IMR-90 (cell line): Measurements from ENCODE around the gene NTSR2. TPM values are rescaled to one million over a fixed set of nuclear protein-coding genes. Genes with fewer than 3 reads are reported as not detected.

ENCODE experiments used
- ATAC-seq: fragments of 200-7000 bp; cut with Tn5 transposase; 2 replicates; pipeline ENCODE4 v1.9.1; 2020; ENCODE audit warnings: low read depth, mild to moderate bottlenecking, moderate library complexity
- BruUV-seq: library from RNA; stranded (reverse); fragments of 400-500 nt; replicated peaks from 2 replicates; lab custom pipeline; 2021; lab: Mats Ljungman, UMichigan
- CTCF ChIA-PET: fragments of 300-600 bp; formaldehyde crosslinking; extraction: SDS; loops from one replicate; lab custom pipeline; 2021; ENCODE audit warnings: antibody characterized with exemption; lab: Yijun Ruan, JAX
- POLR2A ChIA-PET: fragments of 300-600 bp; sonication (Branson Sonifier 250); formaldehyde crosslinking; loops from one replicate; lab custom pipeline; 2022; ENCODE audit warnings: antibody characterized with exemption; ENCODE audit not compliant: unreplicated experiment; lab: Charles Lee
- DNase-seq: peaks from one replicate; pipeline ENCODE4 v3.0.0; 2013
- H2AFZ ChIP-seq: replicated peaks from 2 replicates; pipeline ENCODE3; 2013; ENCODE audit warnings: low read length, mild to moderate bottlenecking; ENCODE audit not compliant: poor library complexity
- H2AK5ac ChIP-seq: 2 replicates; pipeline ENCODE4 v1.6.1; 2013; ENCODE audit warnings: low read depth, low read length, inconsistent platforms
- H2AK9ac ChIP-seq: replicated peaks from 2 replicates; pipeline ENCODE3; 2013; ENCODE audit warnings: mild to moderate bottlenecking, low read depth, low read length, moderate library complexity; ENCODE audit not compliant: poor library complexity
- H2BK120ac ChIP-seq: 2 replicates; pipeline ENCODE4 v1.6.1; 2013; ENCODE audit warnings: low read depth, low read length, inconsistent platforms
- H2BK15ac ChIP-seq: 3 replicates; pipeline ENCODE4 v1.6.1; 2013; ENCODE audit warnings: low read depth, low read length, inconsistent platforms
- H2BK20ac ChIP-seq: 2 replicates; pipeline ENCODE4 v1.6.1; 2013; ENCODE audit warnings: low read depth, mild to moderate bottlenecking, inconsistent platforms, low read length, moderate library complexity
- H2BK5ac ChIP-seq: 2 replicates; pipeline ENCODE4 v1.6.1; 2013; ENCODE audit warnings: mild to moderate bottlenecking, low read depth, low read length, inconsistent platforms; ENCODE audit not compliant: poor library complexity, severe bottlenecking
- H3K14ac ChIP-seq: replicated peaks from 2 replicates; pipeline ENCODE4 v1.6.1; 2013; ENCODE audit warnings: low read depth, low read length, inconsistent platforms
- H3K18ac ChIP-seq: 2 replicates; pipeline ENCODE4 v1.6.1; 2013; ENCODE audit warnings: low read depth, low read length, control low read depth
- H3K23ac ChIP-seq: 2 replicates; pipeline ENCODE4 v1.6.1; 2013; ENCODE audit warnings: low read depth, low read length, inconsistent platforms
- H3K27ac ChIP-seq: 2 replicates; pipeline ENCODE4 v1.5.1; 2013; ENCODE audit warnings: mild to moderate bottlenecking, control low read depth, low read length; ENCODE audit not compliant: insufficient read depth
- H3K27me3 ChIP-seq: 2 replicates; pipeline ENCODE4 v1.6.1; 2013; ENCODE audit warnings: low read length; ENCODE audit not compliant: control insufficient read depth, insufficient read depth
- H3K36me3 ChIP-seq: 2 replicates; pipeline ENCODE4 v1.6.1; 2013; ENCODE audit warnings: low read length, mixed read lengths; ENCODE audit not compliant: control insufficient read depth, insufficient read depth
- H3K4ac ChIP-seq: 2 replicates; pipeline ENCODE4 v1.6.1; 2013; ENCODE audit warnings: low read depth, low read length, inconsistent platforms
- H3K4me1 ChIP-seq: 2 replicates; pipeline ENCODE4 v1.6.1; 2013; ENCODE audit warnings: low read length, mixed read lengths; ENCODE audit not compliant: control insufficient read depth, insufficient read depth
- H3K4me2 ChIP-seq: 2 replicates; pipeline ENCODE4 v1.6.1; 2013; ENCODE audit warnings: low read depth, mild to moderate bottlenecking, control low read depth, low read length, moderate library complexity
- H3K4me3 ChIP-seq: 2 replicates; pipeline ENCODE4 v1.5.1; 2013; ENCODE audit warnings: low read depth, mild to moderate bottlenecking, control low read depth, low read length, moderate library complexity; ENCODE audit not compliant: insufficient read depth
- H3K56ac ChIP-seq: 2 replicates; pipeline ENCODE4 v1.6.1; 2013; ENCODE audit warnings: low read length, inconsistent platforms; ENCODE audit not compliant: insufficient read depth; ENCODE audit errors: extremely low read depth
- H3K79me1 ChIP-seq, 2 experiments: 2 replicates each; pipeline ENCODE4 v1.6.1; 2013; ENCODE audit warnings: low read length in 2 of 2, inconsistent platforms in 1 of 2, low read depth in 1 of 2
- H3K9ac ChIP-seq: 2 replicates; pipeline ENCODE4 v1.6.1; 2013; ENCODE audit warnings: low read depth, low read length, control low read depth
- H3K9me1 ChIP-seq: 2 replicates; pipeline ENCODE4 v1.6.1; 2013; ENCODE audit warnings: low read length, inconsistent platforms; ENCODE audit not compliant: insufficient read depth
- H3K9me3 ChIP-seq: 2 replicates; pipeline ENCODE4 v1.6.1; 2013; ENCODE audit warnings: low read length; ENCODE audit not compliant: control insufficient read depth, insufficient read depth
- H4K20me1 ChIP-seq: 2 replicates; pipeline ENCODE4 v1.6.1; 2013; ENCODE audit warnings: low read length, inconsistent platforms; ENCODE audit not compliant: insufficient read depth
- H4K5ac ChIP-seq: 2 replicates; pipeline ENCODE4 v1.6.1; 2013; ENCODE audit warnings: mild to moderate bottlenecking, low read depth, low read length, control low read depth
- H4K8ac ChIP-seq, 2 experiments: 2 replicates each; pipeline ENCODE4 v1.6.1; 2013; ENCODE audit warnings: low read depth in 2 of 2, low read length in 2 of 2, control low read depth in 1 of 2, inconsistent platforms in 1 of 2
- H4K91ac ChIP-seq: 2 replicates; pipeline ENCODE4 v1.6.1; 2013; ENCODE audit warnings: low read depth, low read length, inconsistent platforms; ENCODE audit not compliant: insufficient read depth
- BHLHE40 ChIP-seq: fragments of 150-350 bp; IDR thresholded peaks from 2 replicates; pipeline ENCODE4 v1.6.1; 2016; ENCODE audit warnings: mild to moderate bottlenecking, low read depth, low read length
- CEBPB ChIP-seq: IDR thresholded peaks from 2 replicates; pipeline ENCODE4 v1.6.1; 2012; ENCODE audit warnings: low read depth, low read length, improper control_type of control experiment
- CHD1 ChIP-seq: IDR thresholded peaks from 2 replicates; pipeline ENCODE4 v1.6.1; 2012; ENCODE audit warnings: low read depth, low read length, improper control_type of control experiment
- ELK1 ChIP-seq: fragments of 150-350 bp; IDR thresholded peaks from 2 replicates; pipeline ENCODE4 v1.6.1; 2016; ENCODE audit warnings: low read depth, mild to moderate bottlenecking, low read length, moderate library complexity, borderline replicate concordance
- FOS ChIP-seq: fragments of 150-350 bp; IDR thresholded peaks from 2 replicates; pipeline ENCODE4 v1.6.1; 2016; ENCODE audit warnings: low read depth, low read length
- MAFK ChIP-seq: IDR thresholded peaks from 2 replicates; pipeline ENCODE4 v1.6.1; 2012; ENCODE audit warnings: low read depth, low read length, improper control_type of control experiment
- MXI1 ChIP-seq: IDR thresholded peaks from 2 replicates; pipeline ENCODE4 v1.6.1; 2012; ENCODE audit warnings: low read depth, mild to moderate bottlenecking, low read length, moderate library complexity, borderline replicate concordance
- NFE2L2 ChIP-seq: fragments of 150-350 bp; IDR thresholded peaks from 2 replicates; pipeline ENCODE4 v1.6.1; 2016; ENCODE audit warnings: low read depth, mild to moderate bottlenecking, low read length
- POLR2A ChIP-seq: IDR thresholded peaks from 2 replicates; pipeline ENCODE4 v1.6.1; 2012; ENCODE audit warnings: mild to moderate bottlenecking, low read depth, low read length
- RAD21 ChIP-seq: IDR thresholded peaks from 2 replicates; pipeline ENCODE4 v1.6.1; 2012; ENCODE audit warnings: low read length, improper control_type of control experiment
- RCOR1 ChIP-seq: IDR thresholded peaks from 2 replicates; pipeline ENCODE4 v1.6.1; 2012; ENCODE audit warnings: mild to moderate bottlenecking, low read length, improper control_type of control experiment; ENCODE audit not compliant: insufficient replicate concordance
- RFX5 ChIP-seq: IDR thresholded peaks from 2 replicates; pipeline ENCODE4 v1.8.0; 2012; ENCODE audit warnings: low read depth, mild to moderate bottlenecking, low read length, moderate library complexity
- USF2 ChIP-seq: fragments of 150-350 bp; IDR thresholded peaks from 2 replicates; pipeline ENCODE4 v1.6.1; 2017; ENCODE audit warnings: mild to moderate bottlenecking, antibody characterized with exemption, low read length, low read depth
- WGBS, 2 experiments: methylation state at CpG; one replicate each; pipeline versions ENCODE4 v1.1.5 to v1.1.7; 2013; ENCODE audit warnings: missing lambda C conversion rate in 2 of 2; ENCODE audit not compliant: insufficient read length in 1 of 2; ENCODE audit errors: extremely low coverage in 2 of 2; 5-methylcytosine and 5-hydroxymethylcytosine counted together
- dilution Hi-C: fragments of 300-500 bp; cut with HindIII; formaldehyde crosslinking; loops from one replicate; pipeline ENCODE4 v1.14.3; 2018; ENCODE audit warnings: low sequenced_read_pairs; ENCODE audit not compliant: unreplicated experiment
- in situ Hi-C: fragments of 300-500 bp; cut with MboI; formaldehyde crosslinking; loops from 3 replicates; pipeline ENCODE4 v1.14.3; 2019; ENCODE audit warnings: low sequenced_read_pairs, inconsistent platforms, mixed read lengths
- intact Hi-C: fragments of 100-400 bp; cut with micrococcal nuclease; formaldehyde crosslinking; loops from 2 replicates; pipeline ENCODE4 v1.10.0; 2022
- polyA plus RNA-seq, 3 experiments: library from polyadenylated mRNA; depleted of rRNA; stranded (reverse); fragments of >200 nt; gene quantifications; 2 replicates each; pipeline ENCODE4 v1.2.3, GENCODE V29; 2012; ENCODE audit warnings: low replicate concordance in 1 of 3
- total RNA-seq: library from RNA; depleted of rRNA; stranded (reverse); fragments of >200 nt; gene quantifications from 2 replicates; pipeline ENCODE4 v1.2.3, GENCODE V29; 2012

The NTSR2 gene
- total and polyA plus RNA-seq, 2 of the 4 experiments (the other 2 are of a cell fraction), result not detected

- POLR2A ChIA-PET, result no interaction called here
- Histone ChIP-seq H3K56ac (no peak overlapping the region), H4K5ac (no peak overlapping the region), H2AFZ (no peak overlapping the region), H3K9me3 (no peaks in the 10 kb centered on the region), H2BK20ac (no peak overlapping the region), H3K79me1 (no peaks in the 10 kb centered on the region), H3K27me3 (peaks cover 29% of the 10 kb centered on the region), H3K27ac (no peak overlapping the region), H2AK5ac (no peak overlapping the region), H3K9ac (no peak overlapping the region), H2BK120ac (no peak overlapping the region), H3K18ac (no peak overlapping the region), H4K91ac (no peak overlapping the region), H3K23ac (no peak overlapping the region), H4K20me1 (no peaks in the 10 kb centered on the region), H3K4ac (no peak overlapping the region), H2AK9ac (no peak overlapping the region), H3K14ac (no peak overlapping the region), H2BK15ac (no peak overlapping the region), H3K9me1 (no peaks in the 10 kb centered on the region), H3K36me3 (no peaks in the 10 kb centered on the region), H3K4me3 (no peak overlapping the region), H3K4me1 (no peaks in the 10 kb centered on the region; the same call in 1 of the 2 replicates), H2BK5ac (no peak overlapping the region), H3K4me2 (no peak overlapping the region), H4K8ac (no peak overlapping the region)
- no peak for TF ChIP-seq CHD1
- no peak for TF ChIP-seq MXI1
- TF ChIP-seq MAFK, result no peak
- TF ChIP-seq POLR2A, result no peak
- no peak for TF ChIP-seq RFX5
- TF ChIP-seq RAD21, result no peak
- no peak for TF ChIP-seq USF2
- TF ChIP-seq RCOR1, result no peak
- no peak for TF ChIP-seq BHLHE40
- no peak for TF ChIP-seq FOS
- TF ChIP-seq CEBPB, result no peak
- no peak for TF ChIP-seq ELK1
- TF ChIP-seq NFE2L2, result no peak
- ATAC-seq (no peak), DNase-seq (no peak)
- CTCF ChIA-PET, result no interaction called here
- BruUV-seq, result no TSS peak
- 94% methylated on average over 4 of the region's 10 CpGs; no CpG with 5 or more reads in 1 of the 2 experiments for WGBS, 2 experiments
- intact Hi-C loops (loop anchor here (5.0 kb wide), 1 partner anchor 99 kb away; no protein-coding TSS in a partner anchor), in situ Hi-C loops (no loop called here), dilution Hi-C loops (no loop called here)
These were observed 16.0 kb upstream of the NTSR2 start for GRCh38 chr2:11685906-11686470.
